MCF 10A (cell line): Measurements from ENCODE around the gene PXMP4. TPM values are rescaled to one million over a fixed set of nuclear protein-coding genes. Genes with fewer than 3 reads are reported as not detected.

Experiments
- BruUV-seq: library from RNA; stranded (reverse); fragments of 400-500 nt; replicated peaks from 2 replicates; lab custom pipeline; 2021; lab: Mats Ljungman, UMichigan
- CTCF ChIA-PET: fragments of 300-600 bp; sonication (Branson Sonifier 250); formaldehyde crosslinking; extraction: SDS; loops from one replicate; lab custom pipeline; 2021; ENCODE audit warnings: antibody characterized with exemption, inconsistent platforms; lab: Yijun Ruan, JAX
- POLR2A ChIA-PET: fragments of 300-600, 350-650 bp; sonication (Branson Sonifier 250); formaldehyde crosslinking; extraction: SDS; loops from one replicate; lab custom pipeline; 2020; ENCODE audit warnings: antibody characterized with exemption, inconsistent platforms; lab: Yijun Ruan, JAX
- DNase-seq: peaks from one replicate; pipeline ENCODE4 v3.0.0-alpha.2; 2018; ENCODE audit not compliant: unreplicated experiment
- H3K27ac Mint-ChIP-seq: one replicate; pipeline ENCODE4 v1.8.0; 2022; ENCODE audit warnings: mild to moderate bottlenecking, low read depth, mixed read lengths; ENCODE audit not compliant: unreplicated experiment
- H3K27me3 Mint-ChIP-seq: one replicate; pipeline ENCODE4 v1.8.0; 2022; ENCODE audit warnings: mixed read lengths; ENCODE audit not compliant: insufficient read depth, unreplicated experiment
- H3K36me3 Mint-ChIP-seq: one replicate; pipeline ENCODE4 v1.8.0; 2022; ENCODE audit warnings: mild to moderate bottlenecking, moderate library complexity, mixed read lengths; ENCODE audit not compliant: insufficient read depth, unreplicated experiment
- H3K4me1 Mint-ChIP-seq: one replicate; pipeline ENCODE4 v1.8.0; 2022; ENCODE audit warnings: mixed read lengths; ENCODE audit not compliant: insufficient read depth, unreplicated experiment
- H3K4me3 Mint-ChIP-seq: one replicate; pipeline ENCODE4 v1.8.0; 2022; ENCODE audit warnings: mild to moderate bottlenecking, moderate library complexity, mixed read lengths; ENCODE audit not compliant: unreplicated experiment
- H3K9me3 Mint-ChIP-seq: one replicate; pipeline ENCODE4 v1.8.0; 2022; ENCODE audit warnings: mixed read lengths; ENCODE audit not compliant: unreplicated experiment
- CTCF ChIP-seq: fragments of 200-600 bp; IDR thresholded peaks from one replicate; pipeline ENCODE4 v1.8.0; 2022; ENCODE audit warnings: antibody characterized with exemption, mild to moderate bottlenecking; ENCODE audit not compliant: unreplicated experiment
- intact Hi-C: fragments of 100-400 bp; cut with micrococcal nuclease; formaldehyde crosslinking; loops from 2 replicates; pipeline ENCODE4 v1.14.1; 2022
- total RNA-seq: library from RNA; stranded (reverse); gene quantifications from 2 replicates; pipeline ENCODE4 v1.2.3, GENCODE V29; 2022

The PXMP4 gene
- total RNA-seq, 1 experiment from 2014 or later, result 3.9 TPM

- Mint-ChIP-seq H3K27ac (no peak overlapping the region), H3K36me3 (peaks cover 4% of the 10 kb centered on the region), H3K4me1 (peaks cover 13% of the 10 kb centered on the region), H3K4me3 (no peak overlapping the region), H3K9me3 (no peaks in the 10 kb centered on the region), H3K27me3 (no peaks in the 10 kb centered on the region)
- DNase-seq, result no peak
- BruUV-seq, result no TSS peak
- CTCF ChIA-PET, result interaction anchor here (0.6 kb wide), 1 partner anchor 90 kb away, joined by 3 read pairs; no protein-coding TSS in a partner anchor
- POLR2A ChIA-PET, result interaction anchor here (0.8 kb wide), 1 partner anchor 172 kb away, joined by 3 read pairs; no protein-coding TSS in a partner anchor
- intact Hi-C loops, result loop anchor here (10.0 kb wide), 1 partner anchor 126 kb away; the partner anchor contains the start of gene CHMP4B
- no peak for TF ChIP-seq CTCF
These were observed 31.1 kb downstream of the PXMP4 start for GRCh38 chr20:33688938-33689424.

GRCh38 chr20:33687993-33688937 is 31.8 kb downstream of the PXMP4 start:
- BruUV-seq, result no TSS peak
- Mint-ChIP-seq H3K9me3 (no peaks in the 10 kb centered on the region), H3K4me1 (peaks cover 13% of the 10 kb centered on the region), H3K4me3 (no peak overlapping the region), H3K27ac (no peak overlapping the region), H3K27me3 (no peaks in the 10 kb centered on the region), H3K36me3 (peaks cover 4% of the 10 kb centered on the region)
- intact Hi-C loops, result loop anchor here (10.0 kb wide), 1 partner anchor 127 kb away; the partner anchor contains the start of gene CHMP4B
- ChIA-PET CTCF (interaction anchor here (0.7 to 2.2 kb wide), 2 partner anchors 20 to 32 kb away, joined by 4 to 7 read pairs; partner anchors contain the start of gene PXMP4), POLR2A (interaction anchor here (0.7 kb wide), 1 partner anchor 217 kb away, joined by 3 read pairs; no protein-coding TSS in a partner anchor)
- no peak for DNase-seq
- TF ChIP-seq CTCF, result no peak

GRCh38 chr20:33687370-33687915 is 32.7 kb downstream of the PXMP4 start:
- no peak overlapping the region for H3K4me3 Mint-ChIP-seq
- no peak for DNase-seq
- ChIA-PET CTCF (interaction anchor here (0.7 to 2.2 kb wide), 2 partner anchors 19 to 33 kb away, joined by 4 to 7 read pairs; partner anchors contain the start of gene PXMP4), POLR2A (interaction anchor here (0.6 to 0.7 kb wide), 4 partner anchors 17 to 489 kb away, joined by 3 to 5 read pairs (median 3); no protein-coding TSS in a partner anchor)
- H3K9me3 Mint-ChIP-seq, result no peaks in the 10 kb centered on the region
- peaks cover 4% of the 10 kb centered on the region for H3K36me3 Mint-ChIP-seq
- no peaks in the 10 kb centered on the region for H3K27me3 Mint-ChIP-seq
- no peak overlapping the region for H3K27ac Mint-ChIP-seq
- peaks cover 13% of the 10 kb centered on the region for H3K4me1 Mint-ChIP-seq
- no peak for TF ChIP-seq CTCF
- intact Hi-C loops, result loop anchor here (10.0 kb wide), 1 partner anchor 127 kb away; the partner anchor contains the start of gene CHMP4B
- BruUV-seq, result no TSS peak
